Neural progenitor cell (in vitro differentiated cells): ENCODE measurements around the gene PTPRN2. TPM values are rescaled to one million over a fixed set of nuclear protein-coding genes. Genes with fewer than 3 reads are reported as not detected.

ENCODE experiments used
- DNase-seq: peaks from one replicate; pipeline ENCODE4 v3.0.0-alpha.2; 2016; ENCODE audit warnings: low spot score
- H2AFZ ChIP-seq: fragments of 200-600 bp; sonication (generic); replicated peaks from 2 replicates; pipeline ENCODE4 v1.6.1; 2016; ENCODE audit warnings: antibody characterized with exemption
- H3F3A ChIP-seq: fragments of 200-600 bp; sonication (generic); 2 replicates; pipeline ENCODE4 v1.6.1; 2016; ENCODE audit warnings: antibody characterized with exemption, low read depth
- H3K27ac ChIP-seq: fragments of 200-600 bp; sonication (generic); 2 replicates; pipeline ENCODE4 v1.5.1; 2016; ENCODE audit warnings: mild to moderate bottlenecking
- H3K27me3 ChIP-seq: fragments of 200-600 bp; sonication (generic); 2 replicates; pipeline ENCODE4 v1.6.1; 2016; ENCODE audit warnings: mild to moderate bottlenecking, moderate library complexity
- H3K36me3 ChIP-seq: fragments of 200-600 bp; sonication (generic); 2 replicates; pipeline ENCODE4 v1.5.1; 2016
- H3K4me1 ChIP-seq: fragments of 200-600 bp; sonication (generic); 2 replicates; pipeline ENCODE4 v1.6.1; 2016; ENCODE audit warnings: mixed run types
- H3K4me2 ChIP-seq: fragments of 200-600 bp; sonication (generic); 2 replicates; pipeline ENCODE4 v1.6.1; 2016
- H3K4me3 ChIP-seq: fragments of 200-600 bp; sonication (generic); 2 replicates; pipeline ENCODE4 v1.5.1; 2016
- H3K79me2 ChIP-seq: fragments of 200-600 bp; sonication (generic); 2 replicates; pipeline ENCODE4 v1.6.1; 2016; ENCODE audit warnings: low read depth
- H3K9ac ChIP-seq: fragments of 200-600 bp; sonication (generic); 2 replicates; pipeline ENCODE4 v1.6.1; 2016
- H3K9me3 ChIP-seq: fragments of 200-600 bp; sonication (generic); 2 replicates; pipeline ENCODE4 v1.5.1; 2016; ENCODE audit warnings: low read depth
- H4K20me1 ChIP-seq: fragments of 200-600 bp; sonication (generic); 2 replicates; pipeline ENCODE4 v1.6.1; 2016; ENCODE audit warnings: low read depth
- H3K27ac Mint-ChIP-seq: 3 replicates; pipeline ENCODE4 v1.8.0; 2021; ENCODE audit warnings: mixed read lengths
- H3K27me3 Mint-ChIP-seq: 2 replicates; pipeline ENCODE4 v1.8.0; 2022; ENCODE audit warnings: low read depth, mild to moderate bottlenecking, inconsistent platforms, moderate library complexity, mixed read lengths; ENCODE audit not compliant: insufficient read depth
- H3K36me3 Mint-ChIP-seq: 3 replicates; pipeline ENCODE4 v1.8.0; 2021; ENCODE audit warnings: mixed read lengths
- H3K4me1 Mint-ChIP-seq: 3 replicates; pipeline ENCODE4 v1.8.0; 2021; ENCODE audit warnings: mixed read lengths
- H3K4me3 Mint-ChIP-seq: 3 replicates; pipeline ENCODE4 v1.8.0; 2021; ENCODE audit warnings: mild to moderate bottlenecking, moderate library complexity, mixed read lengths
- H3K9me3 Mint-ChIP-seq: 3 replicates; pipeline ENCODE4 v1.8.0; 2020; ENCODE audit warnings: mixed read lengths
- CTCF ChIP-seq: fragments of 200-600 bp; sonication (generic); IDR thresholded peaks from 2 replicates; pipeline ENCODE4 v1.5.1; 2017; ENCODE audit warnings: antibody characterized with exemption, mild to moderate bottlenecking
- EZH2 ChIP-seq: fragments of 200-600 bp; sonication (generic); IDR thresholded peaks from 2 replicates; pipeline ENCODE4 v1.6.1; 2017; ENCODE audit warnings: antibody characterized with exemption, mild to moderate bottlenecking, moderate library complexity
- EZH2phosphoT487 ChIP-seq: fragments of 200-600 bp; sonication (generic); IDR thresholded peaks from 2 replicates; pipeline ENCODE4 v1.6.1; 2017; ENCODE audit warnings: antibody characterized with exemption
- total RNA-seq: library from RNA; depleted of rRNA; stranded (reverse); fragments of >200 nt; gene quantifications from 2 replicates; pipeline ENCODE4 v1.2.3, GENCODE V29; 2015; ENCODE audit warnings: low replicate concordance

The PTPRN2 gene
- total RNA-seq, 1 donor from 2014 or later = 3.0 TPM

GRCh38 chr7:158165711-158166110, 421.9 kb downstream of the PTPRN2 start:
- H3K36me3 Mint-ChIP-seq = peaks cover 4% of the 10 kb centered on the region
- no peak overlapping the region for H3K27ac Mint-ChIP-seq
- H3K4me1 Mint-ChIP-seq = no peaks in the 10 kb centered on the region
- Histone ChIP-seq H3K79me2 (no peaks in the 10 kb centered on the region), H3K36me3 (no peaks in the 10 kb centered on the region), H3K4me1 (peaks cover 6% of the 10 kb centered on the region), H3K9me3 (no peaks in the 10 kb centered on the region), H3F3A (no peaks in the 10 kb centered on the region), H3K9ac (no peak overlapping the region), H3K27me3 (no peaks in the 10 kb centered on the region), H4K20me1 (no peaks in the 10 kb centered on the region), H2AFZ (no peak overlapping the region), H3K4me2 (no peak overlapping the region), H3K27ac (no peak overlapping the region), H3K4me3 (no peak overlapping the region)
- H3K9me3 Mint-ChIP-seq = peaks cover 12% of the 10 kb centered on the region
- no peak overlapping the region for H3K4me3 Mint-ChIP-seq
- TF ChIP-seq EZH2phosphoT487 (no peak), CTCF (no peak), EZH2 (no peak)
- no peak for DNase-seq
- peaks cover 4% of the 10 kb centered on the region for H3K27me3 Mint-ChIP-seq

- H4K20me1 ChIP-seq = no peaks in the 10 kb centered on the region
- peaks cover 12% of the 10 kb centered on the region for H3K9me3 Mint-ChIP-seq
- H3K27ac ChIP-seq = no peak overlapping the region
- peaks cover 4% of the 10 kb centered on the region for H3K27me3 Mint-ChIP-seq
- H3K4me3 ChIP-seq = no peak overlapping the region
- H2AFZ ChIP-seq = no peak overlapping the region
- H3K27ac Mint-ChIP-seq = peak overlapping the region; percentile 17
- H3K4me2 ChIP-seq = no peak overlapping the region
- H3K36me3 Mint-ChIP-seq = peaks cover 4% of the 10 kb centered on the region
- no peaks in the 10 kb centered on the region for H3K9me3 ChIP-seq
- no peak for TF ChIP-seq CTCF
- TF ChIP-seq EZH2phosphoT487 = no peak
- no peaks in the 10 kb centered on the region for H3K36me3 ChIP-seq
- H3K4me1 ChIP-seq = peaks cover 14% of the 10 kb centered on the region
- DNase-seq = peak; percentile 29
- H3K79me2 ChIP-seq = no peaks in the 10 kb centered on the region
- H3K4me1 Mint-ChIP-seq = no peaks in the 10 kb centered on the region
- no peaks in the 10 kb centered on the region for H3K27me3 ChIP-seq
- no peak overlapping the region for H3K9ac ChIP-seq
- peak overlapping the region; percentile 4 for H3K4me3 Mint-ChIP-seq
- H3F3A ChIP-seq = no peaks in the 10 kb centered on the region
Observed at GRCh38 chr7:158164101-158165095, 423.2 kb downstream of the PTPRN2 start.

GRCh38 chr7:158161194-158161593, 426.4 kb downstream of the PTPRN2 start:
- no peak overlapping the region for H3K4me3 ChIP-seq
- H3K27me3 Mint-ChIP-seq = peaks cover 3% of the 10 kb centered on the region
- no peaks in the 10 kb centered on the region for H3K36me3 ChIP-seq
- no peaks in the 10 kb centered on the region for H4K20me1 ChIP-seq
- H3K36me3 Mint-ChIP-seq = peaks cover 4% of the 10 kb centered on the region
- H3K27ac Mint-ChIP-seq = no peak overlapping the region
- no peaks in the 10 kb centered on the region for H3K27me3 ChIP-seq
- DNase-seq = no peak
- H3K4me3 Mint-ChIP-seq = no peak overlapping the region
- H3F3A ChIP-seq = no peaks in the 10 kb centered on the region
- H3K9me3 Mint-ChIP-seq = peaks cover 9% of the 10 kb centered on the region
- peaks cover 14% of the 10 kb centered on the region for H3K4me1 ChIP-seq
- H3K9ac ChIP-seq = no peak overlapping the region
- H3K4me2 ChIP-seq = no peak overlapping the region
- H2AFZ ChIP-seq = no peak overlapping the region
- TF ChIP-seq EZH2phosphoT487 (no peak), CTCF (no peak), EZH2 (no peak)
- H3K79me2 ChIP-seq = no peaks in the 10 kb centered on the region
- H3K4me1 Mint-ChIP-seq = no peaks in the 10 kb centered on the region
- H3K27ac ChIP-seq = no peak overlapping the region
- H3K9me3 ChIP-seq = no peaks in the 10 kb centered on the region
